K562 (cell line): ENCODE results near the gene PAFAH1B1. TPM values are rescaled to one million over a fixed set of nuclear protein-coding genes. Genes with fewer than 3 reads are reported as not detected.

ENCODE experiments used
- CTCF ChIP-seq, 3 experiments: IDR thresholded peaks in 2 of 3; conservative IDR thresholded peaks in 1 of 3; 2 replicates each; pipeline ENCODE4 v1.5.1; 2011 to 2012; ENCODE audit warnings: low read length in 3 of 3, mild to moderate bottlenecking in 3 of 3, control low read depth in 2 of 3, improper control_type of control experiment in 1 of 3, inconsistent platforms in 1 of 3, low read depth in 1 of 3, mixed read lengths in 1 of 3, moderate library complexity in 1 of 3; ENCODE audit not compliant: insufficient read depth in 2 of 3
- EP300 ChIP-seq: IDR thresholded peaks from 2 replicates; pipeline ENCODE4 v1.6.1; 2012; ENCODE audit warnings: low read length, improper control_type of control experiment
- ETV6 ChIP-seq, 3 experiments: fragments of 150-350 bp in 1 of 3; sonication (generic) in 1 of 3; formaldehyde crosslinking in 1 of 3; IDR thresholded peaks; 2 replicates each; pipeline versions ENCODE4 v1.6.1 to v1.8.0; 2014 to 2022; ENCODE audit warnings: borderline replicate concordance in 2 of 3, low read depth in 2 of 3, antibody characterized with exemption in 1 of 3, low read length in 1 of 3, mild to moderate bottlenecking in 1 of 3, missing genetic modification reagents in 1 of 3
- HNRNPH1 ChIP-seq: fragments of 200-400 bp; formaldehyde crosslinking; optimal IDR thresholded peaks from 2 replicates; pipeline ENCODE3; 2017; ENCODE audit warnings: low read depth, mild to moderate bottlenecking, low read length, moderate library complexity
- NCOA1 ChIP-seq: fragments of 450-650 bp; IDR thresholded peaks from 2 replicates; pipeline ENCODE4 v1.6.1; 2016; ENCODE audit warnings: low read depth
- RBM34 ChIP-seq: fragments of 200-400 bp; formaldehyde crosslinking; IDR thresholded peaks from 2 replicates; pipeline ENCODE4 v1.6.1; 2018; ENCODE audit warnings: low read length, borderline replicate concordance; ENCODE audit not compliant: insufficient read depth
- TBL1XR1 ChIP-seq, 2 experiments: IDR thresholded peaks; 2 replicates each; pipeline ENCODE4 v1.6.1; 2012; ENCODE audit warnings: improper control_type of control experiment in 2 of 2, low read length in 2 of 2, mild to moderate bottlenecking in 1 of 2
- TEAD1 ChIP-seq, 2 experiments: fragments of 450-650 bp in 1 of 2; sonication (generic) in 1 of 2; formaldehyde crosslinking; IDR thresholded peaks; 2 replicates each; pipeline versions ENCODE4 v1.4.0 to v1.8.0; 2020 to 2022; ENCODE audit warnings: mild to moderate bottlenecking in 2 of 2, missing genetic modification reagents in 1 of 2
- ZBTB43 ChIP-seq: sonication (generic); formaldehyde crosslinking; IDR thresholded peaks from 2 replicates; pipeline ENCODE4 v1.8.0; 2023; ENCODE audit warnings: mild to moderate bottlenecking, missing genetic modification reagents
- polyA plus RNA-seq, 8 experiments: library from polyadenylated mRNA; depleted of rRNA in 4 of 8; stranded (reverse) in 5 of 8; unstranded in 3 of 8; fragments of >200 nt; fragmentation: Nextera tagmentation in 2 of 8; fragmentation: Illumina TruSeq in 1 of 8; extraction: Ambion mirVana in 2 of 8; extraction: Trizol in 1 of 8; gene quantifications; 2 replicates each; pipeline versions ENCODE4 v1.2.1 to v1.2.3, GENCODE V29; 2011 to 2014; ENCODE audit warnings: inconsistent platforms in 1 of 8, missing spikeins in 1 of 8
- total RNA-seq, 7 experiments: library from RNA; depleted of rRNA in 6 of 7; stranded (reverse); fragments of >200 nt in 6 of 7; fragmentation: Illumina TruSeq in 2 of 7; extraction: Trizol in 2 of 7; gene quantifications; 2 replicates each; pipeline versions ENCODE4 v1.2.1 to v1.2.3, GENCODE V29; 2011 to 2021; ENCODE audit warnings: low replicate concordance in 1 of 7

The PAFAH1B1 gene
- total and polyA plus RNA-seq, 9 of the 15 experiments (the other 6 are each of a cell fraction or from before 2014, with no cell fraction given) = 23.3 to 66.4 (median 40.2) TPM

GRCh38 chr17:2580661-2581060 is 12.8 kb upstream of the PAFAH1B1 start (continued):
- TF ChIP-seq CTCF (IDR thresholded peaks at IDR 0.05 in 2 of 3, conservative IDR thresholded peaks at IDR 0.05 in 1 of 3; ENCODE audit: insufficient read depth in 2 of 3, low read depth in 1 of 3, low read length in 3 of 3) (no peak), ETV6 (IDR thresholded peaks at IDR 0.05; ENCODE audit: borderline replicate concordance in 1 of 2, low read depth in 2 of 2, low read length in 1 of 2) (no peak), ETV6 (CRISPR knock-in tag; IDR thresholded peaks at IDR 0.05; ENCODE audit: borderline replicate concordance) (no peak), TEAD1 (CRISPR knock-in tag; IDR thresholded peaks at IDR 0.05) (no peak), NCOA1 (no peak), RBM34 (no peak), ZBTB43 (CRISPR knock-in tag) (no peak), TBL1XR1 (IDR thresholded peaks at IDR 0.05; ENCODE audit: low read length in 2 of 2) (no peak), HNRNPH1 (no peak), EP300 (no peak)
